ENCODE measurements around the gene MAP7D3.
"Not testable (repeated sequence)": the region's sequence is repeated elsewhere in the genome, so short reads cannot be mapped to it uniquely, and the experiment has no call there.

Gene MAP7D3

GRCh38 chrX:136250191-136251040 is 784 bp downstream of the MAP7D3 start:
- no peak for DNase-seq

GRCh38 chrX:136246201-136246600 is 5.0 kb downstream of the MAP7D3 start:
- DNase-seq: no peak

- DNase-seq: not testable (repeated sequence)
Measured at GRCh38 chrX:136237849-136238248, 13.4 kb downstream of the MAP7D3 start.

- DNase-seq: no peak
Measured at GRCh38 chrX:136237074-136237473, 14.1 kb downstream of the MAP7D3 start.

GRCh38 chrX:136228839-136229207 is 22.4 kb downstream of the MAP7D3 start:
- no peak for DNase-seq

- no peak for DNase-seq
Measured at GRCh38 chrX:136227948-136228838, 23.0 kb downstream of the MAP7D3 start.

- DNase-seq: no peak
Measured at GRCh38 chrX:136227074-136227473, 24.1 kb downstream of the MAP7D3 start.

GRCh38 chrX:136221851-136222513 is 29.2 kb downstream of the MAP7D3 start:
- no peak for DNase-seq

GRCh38 chrX:136220951-136221350 is 30.2 kb downstream of the MAP7D3 start:
- no peak for DNase-seq

- DNase-seq: no peak
Measured at GRCh38 chrX:136220540-136220939, 30.7 kb downstream of the MAP7D3 start.

- DNase-seq: no peak
Measured at GRCh38 chrX:136219893-136220292, 31.3 kb downstream of the MAP7D3 start.

GRCh38 chrX:136215559-136215958 is 35.6 kb downstream of the MAP7D3 start:
- DNase-seq: no peak

- no peak for DNase-seq
Measured at GRCh38 chrX:136214551-136214950, 36.6 kb downstream of the MAP7D3 start.

- no peak for DNase-seq
Measured at GRCh38 chrX:136212557-136213111, 38.6 kb downstream of the MAP7D3 start.

GRCh38 chrX:136211766-136212556 is 39.2 kb downstream of the MAP7D3 start:
- no peak for DNase-seq

- DNase-seq: no peak
Measured at GRCh38 chrX:136210806-136211205, 40.4 kb downstream of the MAP7D3 start.

GRCh38 chrX:136210243-136210642 is 41.0 kb downstream of the MAP7D3 start:
- DNase-seq: no peak

GRCh38 chrX:136209751-136210150 is 41.4 kb downstream of the MAP7D3 start:
- DNase-seq: no peak

GRCh38 chrX:136209016-136209738 is 42.0 kb downstream of the MAP7D3 start:
- no peak for DNase-seq

- no peak for DNase-seq
Measured at GRCh38 chrX:136207546-136207945, 43.7 kb downstream of the MAP7D3 start.

GRCh38 chrX:136206916-136207315 is 44.3 kb downstream of the MAP7D3 start:
- no peak for DNase-seq
